Measurements from ENCODE around the gene MARCOL.

GRCh38 chr5:148230240-148230639 is 8.1 kb upstream of the MARCOL start:
- no peak for TF ChIP-seq POLR2A (IDR thresholded peaks at IDR 0.05)
- TF ChIP-seq, protein P1, sequence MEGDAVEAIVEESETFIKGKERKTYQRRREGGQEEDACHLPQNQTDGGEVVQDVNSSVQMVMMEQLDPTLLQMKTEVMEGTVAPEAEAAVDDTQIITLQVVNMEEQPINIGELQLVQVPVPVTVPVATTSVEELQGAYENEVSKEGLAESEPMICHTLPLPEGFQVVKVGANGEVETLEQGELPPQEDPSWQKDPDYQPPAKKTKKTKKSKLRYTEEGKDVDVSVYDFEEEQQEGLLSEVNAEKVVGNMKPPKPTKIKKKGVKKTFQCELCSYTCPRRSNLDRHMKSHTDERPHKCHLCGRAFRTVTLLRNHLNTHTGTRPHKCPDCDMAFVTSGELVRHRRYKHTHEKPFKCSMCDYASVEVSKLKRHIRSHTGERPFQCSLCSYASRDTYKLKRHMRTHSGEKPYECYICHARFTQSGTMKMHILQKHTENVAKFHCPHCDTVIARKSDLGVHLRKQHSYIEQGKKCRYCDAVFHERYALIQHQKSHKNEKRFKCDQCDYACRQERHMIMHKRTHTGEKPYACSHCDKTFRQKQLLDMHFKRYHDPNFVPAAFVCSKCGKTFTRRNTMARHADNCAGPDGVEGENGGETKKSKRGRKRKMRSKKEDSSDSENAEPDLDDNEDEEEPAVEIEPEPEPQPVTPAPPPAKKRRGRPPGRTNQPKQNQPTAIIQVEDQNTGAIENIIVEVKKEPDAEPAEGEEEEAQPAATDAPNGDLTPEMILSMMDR (IDR thresholded peaks at IDR 0.05) = no peak

All from esophagus squamous epithelium (tissue), 4 donors.